ENCODE measurements around the gene RNU6-9.

Gene RNU6-9

GRCh38 chr19:919199-920050 is 26.1 kb downstream of the RNU6-9 start:
- DNase-seq, result no peak

- DNase-seq, result peak; percentile 81
Observed at GRCh38 chr19:920051-920864, 27.0 kb downstream of the RNU6-9 start.

GRCh38 chr19:924553-925086 is 31.3 kb downstream of the RNU6-9 start:
- DNase-seq, result no peak

GRCh38 chr19:925087-925525 is 31.8 kb downstream of the RNU6-9 start:
- DNase-seq, result no peak

GRCh38 chr19:925526-926322 is 32.4 kb downstream of the RNU6-9 start, which contains the start of gene ARID3A:
TSS of gene ARID3A (plus strand) at chr19:926035. CDS start at chr19:929529, 3,494 bp downstream.
- peak; percentile 86 for DNase-seq

GRCh38 chr19:926323-926588 is 33.0 kb downstream of the RNU6-9 start:
- DNase-seq, result no peak

- peak; percentile 44 for DNase-seq
Observed at GRCh38 chr19:926589-927350, 33.5 kb downstream of the RNU6-9 start.

GRCh38 chr19:927351-927779 is 34.1 kb downstream of the RNU6-9 start:
- DNase-seq, result no peak

GRCh38 chr19:927780-928401 is 34.6 kb downstream of the RNU6-9 start:
- no peak for DNase-seq

- no peak for DNase-seq
Observed at GRCh38 chr19:928471-929202, 35.4 kb downstream of the RNU6-9 start.

- no peak for DNase-seq
Observed at GRCh38 chr19:929203-929890, 36.1 kb downstream of the RNU6-9 start.

GRCh38 chr19:929891-930258 is 36.6 kb downstream of the RNU6-9 start:
- no peak for DNase-seq

- DNase-seq, result no peak
Observed at GRCh38 chr19:931860-932647, 38.8 kb downstream of the RNU6-9 start.

GRCh38 chr19:932648-933552 is 39.6 kb downstream of the RNU6-9 start:
- peak; percentile 47 for DNase-seq

GRCh38 chr19:933553-933882 is 40.2 kb downstream of the RNU6-9 start:
- no peak for DNase-seq

GRCh38 chr19:934197-934840 is 41.0 kb downstream of the RNU6-9 start:
- no peak for DNase-seq

- DNase-seq, result no peak
Observed at GRCh38 chr19:934865-935479, 41.7 kb downstream of the RNU6-9 start.

GRCh38 chr19:936175-936546 is 42.9 kb downstream of the RNU6-9 start:
- DNase-seq, result no peak

Data from activated T-cell treated with anti-CD3 and anti-CD28 coated beads, Interleukin-2, amount 50 U/mL, for 1 hour (primary cell).